Adrenal gland (tissue), 5 donors: ENCODE data around the gene UROC1.

ENCODE experiments used
- CTCF ChIP-seq, 6 experiments: fragments of 450-650 bp in 4 of 6; fragments of 200-600 bp in 2 of 6; sonication (generic) in 1 of 6; IDR thresholded peaks; 1 replicate in 5 of 6; 2 replicates in 1 of 6; pipeline versions ENCODE4 v1.5.1 to v1.8.0; 2016 to 2021; ENCODE audit warnings: antibody characterized with exemption in 6 of 6, mild to moderate bottlenecking in 2 of 6, moderate library complexity in 1 of 6
- POLR2A ChIP-seq, 2 donors: fragments of 450-650 bp; IDR thresholded peaks; one replicate each; pipeline ENCODE4 v1.6.1; 2017; ENCODE audit warnings: antibody characterized with exemption in 2 of 2, mild to moderate bottlenecking in 2 of 2, moderate library complexity in 1 of 2
- donor health status: DM: no; HTN: no; CAD: no.

GRCh38 chr3:126503701-126504100 lies 13.9 kb downstream of the UROC1 start:
- no peak for TF ChIP-seq CTCF (IDR thresholded peaks at IDR 0.05)
- TF ChIP-seq POLR2A (IDR thresholded peaks at IDR 0.05), result no peak
